Testis (tissue), 3 donors: ENCODE measurements around the gene IL18. TPM values are rescaled to one million over a fixed set of nuclear protein-coding genes. Genes with fewer than 3 reads are reported as not detected.
"Not testable (repeated sequence)": the region's sequence is repeated elsewhere in the genome, so short reads cannot be mapped to it uniquely, and the experiment has no call there.

Experiments
- DNase-seq: peaks from one replicate; pipeline ENCODE4 v3.0.0-alpha.2; 2019
- H3K27ac ChIP-seq, 2 donors: fragments of 200-600 bp; sonication (generic); one replicate each; pipeline ENCODE4 v1.5.1; 2019
- H3K27me3 ChIP-seq: fragments of 200-600 bp; sonication (generic); one replicate; pipeline ENCODE4 v1.5.1; 2019
- H3K36me3 ChIP-seq: fragments of 200-600 bp; sonication (generic); one replicate; pipeline ENCODE4 v1.5.1; 2017; ENCODE audit warnings: low read depth; ENCODE audit errors: missing control alignments
- H3K4me1 ChIP-seq: fragments of 200-600 bp; sonication (generic); one replicate; pipeline ENCODE4 v1.5.1; 2019
- H3K4me3 ChIP-seq, 2 donors: fragments of 200-600 bp; sonication (generic); one replicate each; pipeline ENCODE4 v1.5.1; 2017 to 2019
- H3K9me3 ChIP-seq: fragments of 200-600 bp; sonication (generic); one replicate; pipeline ENCODE4 v1.5.1; 2017
- POLR2A ChIP-seq: fragments of 450-650 bp; IDR thresholded peaks from one replicate; pipeline ENCODE4 v1.6.1; 2017; ENCODE audit warnings: antibody characterized with exemption, mild to moderate bottlenecking, moderate library complexity
- WGBS, 2 donors: methylation state at CpG; one replicate each; pipeline ENCODE4 v1.1.5; 2018; 5-methylcytosine and 5-hydroxymethylcytosine counted together
- intact Hi-C: fragments of 100-400 bp; cut with DNase I; formaldehyde crosslinking; loops from one replicate; pipeline ENCODE4 v1.15.1; 2023; ENCODE audit warnings: low total_unique reads
- polyA plus RNA-seq: library from polyadenylated mRNA; stranded (reverse); fragments of 350-450 nt; fragmentation: Illumina TruSeq; extraction: RNeasy Lipid Tissue Mini Kit (QIAGEN cat#74804); gene quantifications from one replicate; pipeline ENCODE4 v1.2.3, GENCODE V29; 2014; ENCODE audit warnings: low read depth, low replicate concordance; ENCODE audit not compliant: insufficient read depth
- small RNA-seq, 2 donors: library from RNA; depleted of rRNA; stranded (forward); fragments of <200 nt; gene quantifications; one replicate each; pipeline ENCODE3, GENCODE V24; 2016
- total RNA-seq, 2 donors: library from RNA; depleted of rRNA; stranded (reverse); fragments of >200 nt; gene quantifications; one replicate each; pipeline ENCODE4 v1.2.3, GENCODE V29; 2016
- TF ChIP-seq, protein P1 (sequence below), 3 experiments: fragments of 450-650 bp in 2 of 3; fragments of 200-600 bp in 1 of 3; sonication (generic) in 1 of 3; IDR thresholded peaks; one replicate each; pipeline ENCODE4 v1.5.1; 2016 to 2019; ENCODE audit warnings: antibody characterized with exemption in 3 of 3, mild to moderate bottlenecking in 2 of 3, moderate library complexity in 1 of 3

Gene IL18
- total and polyA plus RNA-seq, 3 donors from 2014 or later: 4.7 to 7.9 (median 7.4) TPM

DNA sequence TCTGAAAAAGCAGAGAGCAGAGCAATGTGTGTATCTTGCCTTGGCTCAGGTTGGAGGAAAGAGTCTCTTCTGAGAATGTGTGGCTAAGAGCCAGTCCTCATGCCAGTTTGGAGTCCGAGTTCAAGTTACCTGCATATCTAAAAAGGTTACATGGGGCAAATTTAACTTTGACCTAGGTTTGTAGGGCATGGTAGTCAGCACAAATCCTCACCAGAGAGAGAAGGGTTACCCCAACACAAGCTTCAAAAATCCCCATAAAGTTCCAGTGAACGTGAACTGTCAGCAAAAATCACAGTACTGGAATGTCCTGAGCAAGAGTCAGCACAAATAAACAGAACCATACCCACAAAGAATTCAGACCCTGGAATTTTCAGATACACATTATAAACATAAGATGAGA lies 63.4 kb downstream of the IL18 start:
- Histone ChIP-seq H3K27me3 (no peaks in the 10 kb centered on the region), H3K4me1 (no peaks in the 10 kb centered on the region), H3K4me3 (no peak overlapping the region), H3K36me3 (no peaks in the 10 kb centered on the region), H3K9me3 (no peaks in the 10 kb centered on the region), H3K27ac (no peak overlapping the region)
- 70 to 81% methylated on average over 2 of the region's 2 CpGs for WGBS, 2 donors
- TF ChIP-seq POLR2A: no peak
- TF ChIP-seq, protein P1, sequence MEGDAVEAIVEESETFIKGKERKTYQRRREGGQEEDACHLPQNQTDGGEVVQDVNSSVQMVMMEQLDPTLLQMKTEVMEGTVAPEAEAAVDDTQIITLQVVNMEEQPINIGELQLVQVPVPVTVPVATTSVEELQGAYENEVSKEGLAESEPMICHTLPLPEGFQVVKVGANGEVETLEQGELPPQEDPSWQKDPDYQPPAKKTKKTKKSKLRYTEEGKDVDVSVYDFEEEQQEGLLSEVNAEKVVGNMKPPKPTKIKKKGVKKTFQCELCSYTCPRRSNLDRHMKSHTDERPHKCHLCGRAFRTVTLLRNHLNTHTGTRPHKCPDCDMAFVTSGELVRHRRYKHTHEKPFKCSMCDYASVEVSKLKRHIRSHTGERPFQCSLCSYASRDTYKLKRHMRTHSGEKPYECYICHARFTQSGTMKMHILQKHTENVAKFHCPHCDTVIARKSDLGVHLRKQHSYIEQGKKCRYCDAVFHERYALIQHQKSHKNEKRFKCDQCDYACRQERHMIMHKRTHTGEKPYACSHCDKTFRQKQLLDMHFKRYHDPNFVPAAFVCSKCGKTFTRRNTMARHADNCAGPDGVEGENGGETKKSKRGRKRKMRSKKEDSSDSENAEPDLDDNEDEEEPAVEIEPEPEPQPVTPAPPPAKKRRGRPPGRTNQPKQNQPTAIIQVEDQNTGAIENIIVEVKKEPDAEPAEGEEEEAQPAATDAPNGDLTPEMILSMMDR (IDR thresholded peaks at IDR 0.05): no peak
- intact Hi-C loops: no loop called here
- DNase-seq: no peak

DNA sequence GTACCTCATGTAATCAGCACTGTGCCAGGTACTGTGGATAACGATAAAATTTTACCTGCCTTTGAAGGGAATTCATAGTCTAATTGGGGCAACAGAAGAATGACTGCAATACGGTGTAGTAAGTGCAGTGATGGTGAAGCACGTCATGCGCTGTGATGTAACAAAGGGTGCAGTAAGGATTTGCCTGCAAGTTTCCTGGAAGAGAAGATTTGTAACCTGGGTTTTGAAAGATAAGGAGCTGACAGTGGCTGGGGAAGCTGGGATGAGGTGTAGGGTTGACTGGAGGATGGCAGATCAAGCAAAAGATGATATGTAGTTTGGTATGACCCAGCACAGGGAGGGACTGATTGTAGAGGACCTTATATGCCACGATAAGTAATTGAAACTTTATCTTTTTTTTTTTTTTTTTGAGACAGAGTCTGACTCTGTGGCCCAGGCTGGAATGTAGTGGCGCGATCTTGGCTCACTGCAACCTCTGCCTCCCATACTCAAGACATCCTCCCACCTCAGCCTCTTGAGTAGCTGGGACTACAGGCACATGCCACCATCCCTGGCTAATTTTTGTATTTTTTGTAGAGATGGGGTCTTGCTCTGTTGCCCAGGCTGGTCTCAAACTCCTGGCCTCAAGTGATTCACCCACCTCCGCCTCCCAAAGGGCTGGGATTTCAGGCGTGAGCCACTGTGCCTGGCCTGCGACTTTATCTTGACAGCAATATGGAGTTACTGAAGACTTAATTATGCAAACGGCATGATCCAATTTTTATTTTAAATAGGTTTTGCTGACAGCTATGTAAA lies 66.0 kb downstream of the IL18 start:
- no peak overlapping the region for H3K4me3 ChIP-seq
- intact Hi-C loops: no loop called here
- H3K27me3 ChIP-seq: no peaks in the 10 kb centered on the region
- H3K4me1 ChIP-seq: no peaks in the 10 kb centered on the region
- DNase-seq: no peak
- H3K36me3 ChIP-seq: no peaks in the 10 kb centered on the region
- 84 to 85% methylated on average over 11 of the region's 11 CpGs for WGBS, 2 donors
- no peaks in the 10 kb centered on the region for H3K9me3 ChIP-seq
- no peak for TF ChIP-seq POLR2A
- TF ChIP-seq, protein P1 (IDR thresholded peaks at IDR 0.05): no peak
- no peak overlapping the region for H3K27ac ChIP-seq

DNA sequence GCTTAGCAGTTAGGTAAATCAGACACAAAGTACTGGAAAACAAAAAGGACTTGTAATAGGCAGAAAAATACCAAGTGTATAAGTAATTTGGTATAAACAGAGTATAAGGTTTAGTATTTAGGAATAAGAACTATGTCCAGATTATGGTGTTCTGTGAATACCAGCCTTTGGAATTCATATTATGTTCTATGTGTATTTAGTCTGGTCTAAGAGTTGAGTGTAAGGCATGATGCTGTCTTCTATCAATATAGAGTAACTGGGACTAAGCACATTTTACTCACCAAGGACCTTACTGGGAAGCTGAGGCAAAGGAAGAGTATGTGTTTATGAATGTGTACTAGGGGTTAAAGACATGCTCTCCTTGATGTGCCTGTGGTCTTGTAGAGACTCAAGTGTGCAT lies 67.7 kb downstream of the IL18 start:
- H3K4me3 ChIP-seq: no peak overlapping the region
- no peaks in the 10 kb centered on the region for H3K4me1 ChIP-seq
- no peak for TF ChIP-seq POLR2A
- TF ChIP-seq, protein P1 (IDR thresholded peaks at IDR 0.05): no peak
- intact Hi-C loops: no loop called here
- no peaks in the 10 kb centered on the region for H3K27me3 ChIP-seq
- H3K36me3 ChIP-seq: no peaks in the 10 kb centered on the region
- no peak overlapping the region for H3K27ac ChIP-seq
- no peak for DNase-seq
- H3K9me3 ChIP-seq: no peaks in the 10 kb centered on the region

DNA sequence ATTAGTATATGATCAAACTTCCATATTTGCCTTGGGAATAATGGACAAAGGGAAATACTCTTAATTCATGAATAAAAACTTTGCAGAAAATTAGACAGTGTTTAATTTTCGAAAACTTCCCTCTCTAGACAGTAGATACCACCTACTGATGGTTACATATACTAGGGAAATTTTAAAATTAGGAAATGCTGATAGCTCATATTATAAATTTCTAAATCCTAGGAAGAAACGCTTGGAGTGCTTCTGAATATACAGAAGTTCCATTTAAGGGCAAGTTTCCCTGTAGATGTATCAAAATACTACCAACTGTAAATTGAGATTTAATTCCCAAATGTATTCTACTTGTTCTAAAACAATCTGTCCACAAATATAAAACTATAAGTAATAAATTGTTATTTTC lies 68.6 kb downstream of the IL18 start:
- H3K36me3 ChIP-seq: not testable (repeated sequence)
- WGBS, 2 donors: 96 to 97% methylated on average over 2 of the region's 2 CpGs

More for the DNA sequence above, 68.6 kb downstream of the IL18 start:
- H3K27ac ChIP-seq, intact Hi-C loops, H3K27me3 ChIP-seq, DNase-seq, H3K4me3 ChIP-seq, H3K4me1 ChIP-seq, H3K9me3 ChIP-seq: not testable (repeated sequence)

Small RNAs within 50 kb of the gene (small RNA-seq; reads per million reads assigned to genes)
- 0 reads per million in 2 donors for gene MRPS36P4

Other genes with a start within 250 kb of the IL18 start
- gene C11orf52, start 245.2 kb downstream of the IL18 start, total RNA-seq: 1 to 10 TPM; 1.4 to 2.0 TPM
- 1.6 TPM for gene C11orf52, start 245.2 kb downstream of the IL18 start, polyA plus RNA-seq
- 10 to 100 TPM; 21.8 to 26.6 TPM for gene DIXDC1, start 226.8 kb downstream of the IL18 start, total RNA-seq
- 49.5 TPM for gene DIXDC1, start 226.8 kb downstream of the IL18 start, polyA plus RNA-seq
- gene DLAT, start 138.7 kb downstream of the IL18 start, total RNA-seq: 10 to 100 TPM; 20.9 to 21.9 TPM
- gene DLAT, start 138.7 kb downstream of the IL18 start, polyA plus RNA-seq: 23.2 TPM
- gene PIH1D2, start 90.1 kb downstream of the IL18 start, total RNA-seq: 10 to 100 TPM; 31.2 to 59.5 TPM
- gene PIH1D2, start 90.1 kb downstream of the IL18 start, polyA plus RNA-seq: 97.8 TPM
- 10 to 100 TPM; 14.8 to 20.8 TPM for gene NKAPD1, start 89.8 kb downstream of the IL18 start, total RNA-seq
- gene NKAPD1, start 89.8 kb downstream of the IL18 start, polyA plus RNA-seq: 18.7 TPM
- 10 to 100 TPM; 50.9 to 61.3 TPM for gene TIMM8B, start 77.3 kb downstream of the IL18 start, total RNA-seq
- gene TIMM8B, start 77.3 kb downstream of the IL18 start, polyA plus RNA-seq: 72.4 TPM
- gene SDHD, start 77.2 kb downstream of the IL18 start, total RNA-seq: 10 to 100 TPM; 48.7 to 60.5 TPM
- 75.9 TPM for gene SDHD, start 77.2 kb downstream of the IL18 start, polyA plus RNA-seq
- 10 to 100 TPM in 1 of 2 donors, 1 to 10 TPM in 1; 6.3 to 11.6 TPM for gene TEX12, start 3.3 kb upstream of the IL18 start, total RNA-seq
- gene TEX12, start 3.3 kb upstream of the IL18 start, polyA plus RNA-seq: 21.8 TPM
- gene BCO2, start 11.4 kb upstream of the IL18 start, total RNA-seq: 10 to 100 TPM; 10.4 to 11.0 TPM
- gene BCO2, start 11.4 kb upstream of the IL18 start, polyA plus RNA-seq: 10.2 TPM
- 10 to 100 TPM; 30.1 to 33.9 TPM for gene PTS, start 62.3 kb upstream of the IL18 start, total RNA-seq
- gene PTS, start 62.3 kb upstream of the IL18 start, polyA plus RNA-seq: 28.0 TPM
- gene PLET1, start 96.8 kb upstream of the IL18 start, total RNA-seq: not detected
- not detected for gene PLET1, start 96.8 kb upstream of the IL18 start, polyA plus RNA-seq